Glutamatergic neuron (in vitro differentiated cells): ENCODE data around the gene UMODL1. TPM values are rescaled to one million over a fixed set of nuclear protein-coding genes. Genes with fewer than 3 reads are reported as not detected.

Experiments
- DNase-seq: peaks from one replicate; pipeline ENCODE4 v3.0.0; 2022
- H3K27ac Mint-ChIP-seq: one replicate; pipeline ENCODE4 v1.8.0; 2020; ENCODE audit warnings: mild to moderate bottlenecking, mixed read lengths, inconsistent platforms; ENCODE audit not compliant: unreplicated experiment
- H3K27me3 Mint-ChIP-seq: one replicate; pipeline ENCODE4 v1.8.0; 2020; ENCODE audit warnings: mild to moderate bottlenecking, moderate library complexity, mixed read lengths, inconsistent platforms; ENCODE audit not compliant: unreplicated experiment
- H3K36me3 Mint-ChIP-seq: one replicate; pipeline ENCODE4 v1.8.0; 2020; ENCODE audit warnings: mild to moderate bottlenecking, mixed read lengths, inconsistent platforms; ENCODE audit not compliant: unreplicated experiment
- H3K4me1 Mint-ChIP-seq: one replicate; pipeline ENCODE4 v1.8.0; 2020; ENCODE audit warnings: mild to moderate bottlenecking, low read depth, mixed read lengths, inconsistent platforms; ENCODE audit not compliant: unreplicated experiment
- H3K4me3 Mint-ChIP-seq: one replicate; pipeline ENCODE4 v1.8.0; 2020; ENCODE audit warnings: mild to moderate bottlenecking, mixed read lengths, inconsistent platforms; ENCODE audit not compliant: unreplicated experiment
- H3K9me3 Mint-ChIP-seq: one replicate; pipeline ENCODE4 v1.8.0; 2020; ENCODE audit warnings: mild to moderate bottlenecking, moderate library complexity, mixed read lengths, inconsistent platforms; ENCODE audit not compliant: unreplicated experiment
- CTCF ChIP-seq: fragments of 200-600 bp; sonication (generic); IDR thresholded peaks from one replicate; pipeline ENCODE4 v1.5.0; 2021; ENCODE audit not compliant: partially characterized antibody, unreplicated experiment
- total RNA-seq: library from RNA; stranded (reverse); fragmentation: NEBNext Ultra II Directional; extraction: Animal tissue kit (Norgen Biotek cat#: 25700); gene quantifications from one replicate; pipeline ENCODE4 v1.2.1, GENCODE V29; 2021; ENCODE audit not compliant: unreplicated experiment

The UMODL1 gene
- total RNA-seq, 1 donor from 2014 or later = not detected

GRCh38 chr21:42085246-42086077 is 14.3 kb downstream of the UMODL1 start:
- no peak overlapping the region for H3K27ac Mint-ChIP-seq
- peaks cover 1% of the 10 kb centered on the region for H3K9me3 Mint-ChIP-seq
- H3K27me3 Mint-ChIP-seq = peaks cover 4% of the 10 kb centered on the region
- peaks cover 9% of the 10 kb centered on the region for H3K4me1 Mint-ChIP-seq
- no peaks in the 10 kb centered on the region for H3K36me3 Mint-ChIP-seq
- no peak for DNase-seq
- no peak overlapping the region for H3K4me3 Mint-ChIP-seq
- no peak for TF ChIP-seq CTCF

- no peak for DNase-seq
- Mint-ChIP-seq H3K9me3 (peaks cover 1% of the 10 kb centered on the region), H3K27me3 (peaks cover 4% of the 10 kb centered on the region), H3K4me3 (no peak overlapping the region), H3K4me1 (peaks cover 8% of the 10 kb centered on the region), H3K27ac (no peak overlapping the region), H3K36me3 (no peaks in the 10 kb centered on the region)
- TF ChIP-seq CTCF = no peak
These were observed 15.9 kb downstream of the UMODL1 start for GRCh38 chr21:42086969-42087368.

GRCh38 chr21:42088148-42088547 is 17.0 kb downstream of the UMODL1 start:
- Mint-ChIP-seq H3K27ac (no peak overlapping the region), H3K4me3 (no peak overlapping the region), H3K27me3 (no peaks in the 10 kb centered on the region), H3K4me1 (peaks cover 8% of the 10 kb centered on the region), H3K9me3 (no peaks in the 10 kb centered on the region), H3K36me3 (no peaks in the 10 kb centered on the region)
- DNase-seq = no peak
- no peak for TF ChIP-seq CTCF

- H3K27ac Mint-ChIP-seq = no peak overlapping the region
- no peak for DNase-seq
- H3K4me1 Mint-ChIP-seq = peaks cover 8% of the 10 kb centered on the region
- H3K27me3 Mint-ChIP-seq = no peaks in the 10 kb centered on the region
- H3K36me3 Mint-ChIP-seq = no peaks in the 10 kb centered on the region
- no peaks in the 10 kb centered on the region for H3K9me3 Mint-ChIP-seq
- peak overlapping the region; percentile 3 for H3K4me3 Mint-ChIP-seq
- TF ChIP-seq CTCF = no peak
These were observed 17.5 kb downstream of the UMODL1 start for GRCh38 chr21:42088658-42089057.

- no peak for DNase-seq
- Mint-ChIP-seq H3K4me3 (no peak overlapping the region), H3K27me3 (no peaks in the 10 kb centered on the region), H3K9me3 (no peaks in the 10 kb centered on the region), H3K36me3 (no peaks in the 10 kb centered on the region), H3K4me1 (peaks cover 6% of the 10 kb centered on the region), H3K27ac (no peak overlapping the region)
- TF ChIP-seq CTCF = no peak
These were observed 18.0 kb downstream of the UMODL1 start for GRCh38 chr21:42089093-42089631.
